ENCODE measurements around the gene RASSF5. TPM values are rescaled to one million over a fixed set of nuclear protein-coding genes. Genes with fewer than 3 reads are reported as not detected.
A peak's percentile ranks its signal among the peaks of the same experiment; 100 is the strongest.

The RASSF5 gene
- total and polyA plus RNA-seq, 4 donors = 4.8 to 10.0 (median 5.5) TPM

DNA sequence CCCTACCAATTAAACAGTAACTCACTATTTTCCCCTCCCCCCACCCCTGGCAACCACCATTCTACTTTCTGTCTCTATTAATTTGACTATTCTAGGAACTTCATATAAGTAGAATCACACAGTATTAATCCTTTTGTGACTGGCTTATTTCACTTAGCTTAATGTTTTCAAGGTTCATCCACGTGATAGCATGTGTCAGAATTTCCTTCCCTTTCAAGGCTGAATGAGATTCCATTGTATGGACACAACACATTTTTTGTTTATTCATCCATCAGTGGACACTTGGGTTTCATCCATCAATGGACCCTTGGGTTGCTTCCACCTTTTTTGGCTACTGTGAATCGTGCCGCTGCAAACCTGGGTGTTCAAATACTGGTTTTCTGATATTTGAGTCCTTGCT is 63.2 kb downstream of the RASSF5 start:
- no peaks in the 10 kb centered on the region for H3K36me3 ChIP-seq (ENCODE audit: control insufficient read depth in 4 of 4, insufficient read depth in 3 of 4, low read depth in 1 of 4, low read length in 3 of 4)
- H3K4me3 ChIP-seq (ENCODE audit: low read depth in 1 of 3, low read length in 3 of 3) = no peak overlapping the region
- WGBS = 70% methylated on average over 3 of the region's 3 CpGs
- DNase-seq (ENCODE audit: low spot score) = no peak
- no peak for TF ChIP-seq RAD21 (IDR thresholded peaks at IDR 0.05)
- TF ChIP-seq JUND (IDR thresholded peaks at IDR 0.05) = peak in 1 of 2 donors; percentile 20
- H3K27me3 ChIP-seq (ENCODE audit: control insufficient read depth in 4 of 4, insufficient read depth in 4 of 4, low read length in 3 of 4) = no peaks in the 10 kb centered on the region
- H3K4me1 ChIP-seq (ENCODE audit: control insufficient read depth in 4 of 4, insufficient read depth in 4 of 4, low read length in 3 of 4) = peaks cover 0 to 14% (median 3%) of the 10 kb centered on the region in 4 donors
- H3K9ac ChIP-seq (ENCODE audit: low read depth in 1 of 2, low read length in 2 of 2) = no peak overlapping the region
- H3K27ac ChIP-seq (ENCODE audit: low read depth in 1 of 2, low read length in 2 of 2) = no peak overlapping the region
- H3K9me3 ChIP-seq (ENCODE audit: control insufficient read depth in 4 of 4, low read length in 3 of 4) = no peaks in the 10 kb centered on the region

DNA sequence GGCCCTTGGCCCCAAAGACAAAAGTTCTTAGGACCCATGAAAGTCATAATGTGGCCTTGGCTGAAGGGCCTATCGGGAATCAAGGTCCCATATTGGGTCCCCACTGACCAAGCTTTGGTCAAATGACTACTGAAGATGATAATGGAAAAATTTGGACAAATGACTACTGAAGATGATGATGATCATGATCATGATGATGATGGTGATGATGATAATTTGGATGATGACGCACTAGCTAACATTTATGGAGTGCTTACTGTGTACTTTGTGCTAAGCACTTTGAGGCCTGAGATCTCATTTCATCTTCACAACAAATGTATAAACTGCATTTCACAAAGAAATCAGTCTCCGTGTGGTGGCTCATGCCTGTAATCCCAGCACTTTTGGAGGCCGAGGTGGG is 65.5 kb downstream of the RASSF5 start:
- DNase-seq (ENCODE audit: low spot score) = no peak
- Histone ChIP-seq H3K27me3 (ENCODE audit: control insufficient read depth in 4 of 4, insufficient read depth in 4 of 4, low read length in 3 of 4) (no peaks in the 10 kb centered on the region), H3K9me3 (ENCODE audit: control insufficient read depth in 4 of 4, low read length in 3 of 4) (no peaks in the 10 kb centered on the region), H3K4me3 (ENCODE audit: low read depth in 1 of 3, low read length in 3 of 3) (no peak overlapping the region), H3K4me1 (ENCODE audit: control insufficient read depth in 4 of 4, insufficient read depth in 4 of 4, low read length in 3 of 4) (peaks cover 2 to 33% (median 6%) of the 10 kb centered on the region in 4 donors), H3K27ac (ENCODE audit: low read depth in 1 of 2, low read length in 2 of 2) (no peak overlapping the region), H3K36me3 (ENCODE audit: control insufficient read depth in 4 of 4, insufficient read depth in 3 of 4, low read depth in 1 of 4, low read length in 3 of 4) (no peaks in the 10 kb centered on the region), H3K9ac (ENCODE audit: low read depth in 1 of 2, low read length in 2 of 2) (no peak overlapping the region)
- WGBS = 97% methylated on average over 4 of the region's 4 CpGs
- no peak for TF ChIP-seq RAD21 (IDR thresholded peaks at IDR 0.05)
- TF ChIP-seq EGR1 (IDR thresholded peaks at IDR 0.05; ENCODE audit: low read depth in 2 of 2) = no peak
- TF ChIP-seq NR2F2 (IDR thresholded peaks at IDR 0.05) = no peak
- TF ChIP-seq HNF4G (IDR thresholded peaks at IDR 0.05) = no peak
- no peak for TF ChIP-seq FOXA1 (IDR thresholded peaks at IDR 0.05)
- TF ChIP-seq TAF1 (conservative IDR thresholded peaks at IDR 0.05) = no peak
- TF ChIP-seq SP1 (IDR thresholded peaks at IDR 0.05) = no peak

DNA sequence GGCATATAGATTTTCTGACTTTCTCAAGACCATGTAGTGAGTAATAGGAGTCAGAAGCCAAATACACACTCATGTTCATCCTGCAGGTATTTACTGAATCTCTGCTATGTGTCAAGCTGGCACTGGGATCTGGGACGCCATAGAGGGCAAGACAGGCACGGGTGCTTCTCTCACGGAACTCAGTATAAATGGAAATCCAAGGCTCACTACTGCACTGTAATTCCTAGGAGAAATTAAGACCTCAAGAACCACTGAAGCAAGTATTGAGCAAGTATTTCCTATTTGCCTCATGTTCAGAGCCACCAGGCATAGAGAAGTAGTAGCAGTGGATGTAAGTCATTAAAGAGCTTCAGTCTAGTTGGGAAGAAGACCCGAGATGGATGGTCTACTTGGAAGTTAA is 66.0 kb downstream of the RASSF5 start:
- Histone ChIP-seq H3K27ac (ENCODE audit: low read depth in 1 of 2, low read length in 2 of 2) (no peak overlapping the region), H3K9me3 (ENCODE audit: control insufficient read depth in 4 of 4, low read length in 3 of 4) (no peaks in the 10 kb centered on the region), H3K4me1 (ENCODE audit: control insufficient read depth in 4 of 4, insufficient read depth in 4 of 4, low read length in 3 of 4) (peaks cover 2 to 33% (median 6%) of the 10 kb centered on the region in 4 donors), H3K9ac (ENCODE audit: low read depth in 1 of 2, low read length in 2 of 2) (no peak overlapping the region), H3K36me3 (ENCODE audit: control insufficient read depth in 4 of 4, insufficient read depth in 3 of 4, low read depth in 1 of 4, low read length in 3 of 4) (no peaks in the 10 kb centered on the region), H3K27me3 (ENCODE audit: control insufficient read depth in 4 of 4, insufficient read depth in 4 of 4, low read length in 3 of 4) (no peaks in the 10 kb centered on the region), H3K4me3 (ENCODE audit: low read depth in 1 of 3, low read length in 3 of 3) (no peak overlapping the region)
- no peak for DNase-seq (ENCODE audit: low spot score)
- TF ChIP-seq FOXA2 (IDR thresholded peaks at IDR 0.05) (no peak), TAF1 (conservative IDR thresholded peaks at IDR 0.05) (no peak), ZBTB33 (IDR thresholded peaks at IDR 0.05) (no peak)
- 86% methylated on average over 4 of the region's 4 CpGs for WGBS

DNA sequence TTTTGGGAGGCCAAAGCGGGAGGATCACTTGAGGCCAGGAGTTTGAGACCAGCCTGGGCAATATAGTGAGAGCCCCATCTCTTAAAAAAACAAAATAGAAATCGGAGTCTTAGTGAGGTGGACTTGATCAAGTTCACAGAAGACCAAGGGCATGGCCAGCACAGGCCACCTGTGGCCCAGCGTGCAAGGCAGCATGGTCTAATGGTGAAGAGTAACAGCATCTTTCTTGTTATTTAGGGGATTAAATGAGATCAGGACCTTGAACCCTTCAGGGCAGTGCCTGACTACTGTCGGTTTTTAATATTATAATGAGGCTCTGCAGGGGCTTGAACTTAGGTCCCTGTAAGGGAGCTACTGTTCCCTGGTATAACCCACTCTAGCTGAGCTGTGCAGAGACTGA is 66.4 kb downstream of the RASSF5 start:
- Histone ChIP-seq H3K36me3 (ENCODE audit: control insufficient read depth in 4 of 4, insufficient read depth in 3 of 4, low read depth in 1 of 4, low read length in 3 of 4) (no peaks in the 10 kb centered on the region), H3K4me1 (ENCODE audit: control insufficient read depth in 4 of 4, insufficient read depth in 4 of 4, low read length in 3 of 4) (peaks cover 2 to 33% (median 6%) of the 10 kb centered on the region in 4 donors), H3K27me3 (ENCODE audit: control insufficient read depth in 4 of 4, insufficient read depth in 4 of 4, low read length in 3 of 4) (no peaks in the 10 kb centered on the region), H3K4me3 (ENCODE audit: low read depth in 1 of 3, low read length in 3 of 3) (no peak overlapping the region), H3K9me3 (ENCODE audit: control insufficient read depth in 4 of 4, low read length in 3 of 4) (no peaks in the 10 kb centered on the region), H3K9ac (ENCODE audit: low read depth in 1 of 2, low read length in 2 of 2) (no peak overlapping the region), H3K27ac (ENCODE audit: low read depth in 1 of 2, low read length in 2 of 2) (no peak overlapping the region)
- WGBS = 95% methylated on average over 4 of the region's 4 CpGs
- TF ChIP-seq, protein P1, sequence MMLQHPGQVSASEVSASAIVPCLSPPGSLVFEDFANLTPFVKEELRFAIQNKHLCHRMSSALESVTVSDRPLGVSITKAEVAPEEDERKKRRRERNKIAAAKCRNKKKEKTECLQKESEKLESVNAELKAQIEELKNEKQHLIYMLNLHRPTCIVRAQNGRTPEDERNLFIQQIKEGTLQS (IDR thresholded peaks at IDR 0.05) = no peak
- no peak for DNase-seq (ENCODE audit: low spot score)
